Effector memory CD8-positive, alpha-beta T cell (primary cell): ENCODE results near the gene CNTF.
"Not testable (repeated sequence)": the region's sequence is repeated elsewhere in the genome, so short reads cannot be mapped to it uniquely, and the experiment has no call there.

Experiments used
- ATAC-seq: fragments of 150-1000 bp; cut with Tn5 transposase; replicated peaks from 2 replicates; pipeline ENCODE4 v1.10.0; 2021; ENCODE audit warnings: mild to moderate bottlenecking, moderate library complexity
- DNase-seq, 3 experiments: peaks; one replicate each; pipeline ENCODE4 v3.0.0; 2021
- H3K27ac Mint-ChIP-seq, 2 donors: one replicate each; pipeline ENCODE4 v1.8.0; 2022; ENCODE audit warnings: mild to moderate bottlenecking in 2 of 2, mixed read lengths in 2 of 2, moderate library complexity in 2 of 2
- H3K27me3 Mint-ChIP-seq, 2 donors: one replicate each; pipeline ENCODE4 v1.8.0; 2022; ENCODE audit warnings: mixed read lengths in 2 of 2
- H3K36me3 Mint-ChIP-seq: one replicate; pipeline ENCODE4 v1.8.0; 2022; ENCODE audit warnings: mild to moderate bottlenecking, moderate library complexity, mixed read lengths; ENCODE audit not compliant: insufficient read depth
- H3K4me1 Mint-ChIP-seq, 2 donors: one replicate each; pipeline ENCODE4 v1.8.0; 2022; ENCODE audit warnings: low read depth in 2 of 2, mixed read lengths in 2 of 2
- H3K4me3 Mint-ChIP-seq, 2 donors: one replicate each; pipeline ENCODE4 v1.8.0; 2022; ENCODE audit warnings: mild to moderate bottlenecking in 2 of 2, mixed read lengths in 2 of 2, moderate library complexity in 2 of 2
- H3K9me3 Mint-ChIP-seq, 2 donors: one replicate each; pipeline ENCODE4 v1.8.0; 2022; ENCODE audit warnings: mixed read lengths in 2 of 2
- total RNA-seq, 9 experiments: gene quantifications; one replicate each; lab custom pipeline; 2026; lab: John Stamatoyannopoulos, UW

Gene CNTF
- total RNA-seq: 1.8 to 3.7 (median 3.4) reads per million in 9 experiments

DNA sequence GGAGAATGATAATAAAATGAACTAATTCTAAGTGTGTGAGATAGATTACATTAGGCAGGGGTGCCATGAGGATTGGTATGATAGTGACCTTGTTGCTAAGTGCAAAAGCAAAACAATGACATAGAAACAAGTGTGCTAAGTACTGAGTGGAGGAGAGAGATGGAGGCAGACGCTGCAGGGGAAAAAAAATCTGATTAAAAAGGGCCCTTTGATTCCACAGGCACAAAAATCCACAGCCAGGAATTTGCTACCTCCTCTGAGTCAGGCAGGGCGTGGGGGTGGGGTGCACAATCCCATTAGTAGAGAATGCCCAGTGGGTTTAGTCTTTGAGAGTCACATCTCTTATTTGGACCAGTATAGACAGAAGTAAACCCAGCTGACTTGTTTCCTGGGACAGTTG lies at the start of gene CNTF:
Gene CNTF (plus strand): TSS at position 322 of the 400 bp plus-strand sequence. CDS start 88 bp downstream, outside the sequence.
- no peak for DNase-seq
- H3K4me1 Mint-ChIP-seq: no peaks in the 10 kb centered on the region
- H3K9me3 Mint-ChIP-seq: no peaks in the 10 kb centered on the region
- peak within 1 kb of the TSS in 1 of 2 donors; percentile 50 for H3K27ac Mint-ChIP-seq
- H3K36me3 Mint-ChIP-seq: peaks cover 52% of the 10 kb centered on the region
- no peaks in the 10 kb centered on the region for H3K27me3 Mint-ChIP-seq
- H3K4me3 Mint-ChIP-seq: no peak within 1 kb of the TSS
- no peak for ATAC-seq

DNA sequence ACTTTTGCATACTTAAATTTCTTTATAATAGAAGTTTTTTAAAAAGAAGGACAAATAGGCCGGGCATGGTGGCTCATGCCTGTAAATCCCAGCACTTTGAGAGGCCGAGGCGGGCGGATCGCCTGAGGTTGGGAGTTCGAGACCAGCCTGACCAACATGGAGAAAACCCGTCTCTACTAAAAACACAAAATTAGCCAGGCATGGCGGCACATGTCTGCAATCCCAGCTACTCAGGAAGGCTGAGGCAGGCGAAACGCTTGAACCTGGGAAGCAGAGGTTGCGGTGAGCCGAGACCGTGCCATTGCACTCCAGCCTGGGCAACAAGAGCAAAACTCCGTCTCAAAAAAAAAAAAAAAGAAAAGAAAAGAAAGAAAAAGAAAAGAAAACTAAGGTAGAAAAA lies 49.6 kb upstream of the CNTF start:
- Mint-ChIP-seq H3K4me3 (peak overlapping the region; percentile 90 to 92), H3K4me1 (peaks cover 48 to 68% of the 10 kb centered on the region in 2 donors), H3K27ac (peak overlapping the region; percentile 97 to 100), H3K36me3 (peaks cover 72% of the 10 kb centered on the region)
- not testable (repeated sequence) for ATAC-seq, H3K9me3 Mint-ChIP-seq, H3K27me3 Mint-ChIP-seq, DNase-seq

GRCh38 chr11:58573451-58574104 lies 48.9 kb upstream of the CNTF start:
- no peaks in the 10 kb centered on the region for H3K27me3 Mint-ChIP-seq
- peaks cover 45 to 61% of the 10 kb centered on the region in 2 donors for H3K4me1 Mint-ChIP-seq
- DNase-seq (peak; percentile 15 to 34 (median 21)), ATAC-seq (peak; percentile 36)
- peak overlapping the region; percentile 90 to 92 for H3K4me3 Mint-ChIP-seq
- peak overlapping the region; percentile 97 to 100 for H3K27ac Mint-ChIP-seq
- H3K9me3 Mint-ChIP-seq: no peaks in the 10 kb centered on the region
- H3K36me3 Mint-ChIP-seq: peaks cover 72% of the 10 kb centered on the region

- ATAC-seq (no peak), DNase-seq (no peak)
- Mint-ChIP-seq H3K9me3 (no peaks in the 10 kb centered on the region), H3K4me1 (peaks cover 46 to 56% of the 10 kb centered on the region in 2 donors), H3K4me3 (peak overlapping the region; percentile 90 to 92), H3K27me3 (no peaks in the 10 kb centered on the region), H3K27ac (peak overlapping the region; percentile 97 to 100), H3K36me3 (peaks cover 72% of the 10 kb centered on the region)
These were observed 47.6 kb upstream of the CNTF start for GRCh38 chr11:58574881-58575280.

DNA sequence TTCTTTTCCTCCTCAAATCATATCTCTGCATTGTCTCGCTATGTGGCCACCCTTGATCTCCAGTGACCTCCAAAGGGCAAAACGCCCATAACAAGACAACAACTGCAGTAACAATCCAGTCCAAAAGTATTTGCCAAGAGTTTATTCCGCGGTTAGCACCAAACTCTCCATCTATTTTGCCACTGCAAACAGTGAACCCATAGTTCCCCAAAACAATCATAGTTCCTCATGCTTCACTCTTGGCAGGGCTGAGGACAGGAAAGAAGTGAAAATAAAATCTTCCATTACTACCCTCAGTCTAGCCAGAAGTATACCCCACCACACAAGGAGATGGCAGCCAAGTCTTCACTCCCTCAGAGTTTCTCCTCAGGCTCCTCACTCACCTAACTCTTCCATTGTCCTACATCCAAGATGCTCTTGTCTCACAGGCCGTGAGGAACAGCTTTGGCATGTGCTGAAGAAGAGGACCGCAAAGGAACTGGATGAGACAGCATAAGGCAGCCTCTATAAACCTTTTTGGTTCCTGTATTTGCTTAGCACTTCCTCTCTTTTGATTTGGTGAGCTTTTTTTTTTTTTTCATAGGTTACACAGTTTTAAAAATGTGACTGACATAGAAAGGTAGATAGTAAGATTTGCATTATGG lies 47.0 kb upstream of the CNTF start, which contains the start of gene LPXN:
Gene LPXN (minus strand): TSS at position 480 of the 644 bp plus-strand sequence. CDS start 84 bp downstream, at position 396.
- Mint-ChIP-seq H3K4me1 (peaks cover 50 to 59% of the 10 kb centered on the region in 2 donors), H3K4me3 (peak within 1 kb of the TSS; percentile 90 to 92), H3K27me3 (no peaks in the 10 kb centered on the region), H3K27ac (peak within 1 kb of the TSS; percentile 100), H3K36me3 (peaks cover 68% of the 10 kb centered on the region), H3K9me3 (no peaks in the 10 kb centered on the region)
- DNase-seq (peak; percentile 27 to 61 (median 42)), ATAC-seq (no peak)

- no peak for ATAC-seq
- H3K27me3 Mint-ChIP-seq: no peaks in the 10 kb centered on the region
- DNase-seq: no peak
- H3K36me3 Mint-ChIP-seq: peaks cover 69% of the 10 kb centered on the region
- H3K27ac Mint-ChIP-seq: peak overlapping the region; percentile 100
- H3K9me3 Mint-ChIP-seq: no peaks in the 10 kb centered on the region
- H3K4me1 Mint-ChIP-seq: peaks cover 52 to 58% of the 10 kb centered on the region in 2 donors
- peak overlapping the region; percentile 90 to 92 for H3K4me3 Mint-ChIP-seq
These were observed 45.5 kb upstream of the CNTF start for GRCh38 chr11:58576887-58577471.

DNA sequence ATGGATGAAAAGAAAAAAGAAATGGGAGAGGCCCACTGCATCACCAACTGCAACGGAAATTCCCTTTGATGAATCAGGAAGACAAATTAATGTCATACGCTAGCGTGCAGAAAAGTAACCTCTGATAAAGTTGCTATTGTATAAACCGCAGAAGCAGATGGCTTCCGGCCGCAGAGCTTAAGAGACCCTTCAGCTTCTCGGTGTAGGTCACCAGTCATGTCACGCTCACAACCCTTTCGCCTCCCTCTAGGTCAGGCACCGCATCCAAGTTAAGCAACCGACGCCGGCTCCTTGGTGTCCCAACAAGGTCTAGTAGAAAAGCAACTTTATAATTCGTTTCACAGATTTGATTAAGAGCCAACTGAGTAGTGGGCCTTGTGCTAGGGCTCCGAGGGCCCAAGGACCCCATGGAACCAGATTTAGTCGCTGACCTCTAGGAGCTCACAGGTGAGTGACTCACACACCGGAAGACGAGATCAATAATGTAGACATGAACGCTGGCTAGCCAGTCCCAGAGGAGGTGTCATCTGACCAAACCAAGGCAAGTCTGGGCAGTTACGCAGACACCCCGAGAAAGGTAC lies 44.8 kb upstream of the CNTF start:
- peak overlapping the region; percentile 90 to 92 for H3K4me3 Mint-ChIP-seq

GRCh38 chr11:58578136-58578634 lies 44.3 kb upstream of the CNTF start:
- ATAC-seq (no peak), DNase-seq (peak; percentile 89 to 91 (median 90))
- no peaks in the 10 kb centered on the region for H3K9me3 Mint-ChIP-seq
- no peaks in the 10 kb centered on the region for H3K27me3 Mint-ChIP-seq
- peak overlapping the region; percentile 100 for H3K27ac Mint-ChIP-seq
- peaks cover 63% of the 10 kb centered on the region for H3K36me3 Mint-ChIP-seq
- H3K4me1 Mint-ChIP-seq: peaks cover 50 to 63% of the 10 kb centered on the region in 2 donors
- H3K4me3 Mint-ChIP-seq: peak overlapping the region; percentile 90 to 92

More for the DNA sequence above, 44.8 kb upstream of the CNTF start:
- DNase-seq (peak; percentile 73 to 79 (median 75)), ATAC-seq (peak; percentile 47)
- H3K9me3 Mint-ChIP-seq: no peaks in the 10 kb centered on the region
- peaks cover 50 to 59% of the 10 kb centered on the region in 2 donors for H3K4me1 Mint-ChIP-seq
- H3K36me3 Mint-ChIP-seq: peaks cover 68% of the 10 kb centered on the region
- H3K27me3 Mint-ChIP-seq: no peaks in the 10 kb centered on the region
- H3K27ac Mint-ChIP-seq: peak overlapping the region; percentile 100

GRCh38 chr11:58578635-58579191 lies 43.8 kb upstream of the CNTF start, which contains the start of gene ZFP91:
ZFP91 (plus strand) TSS chr11:58579063; CDS start chr11:58579282, 219 bp downstream.
- peaks cover 45 to 62% of the 10 kb centered on the region in 2 donors for H3K4me1 Mint-ChIP-seq
- H3K36me3 Mint-ChIP-seq: peaks cover 57% of the 10 kb centered on the region
- H3K27ac Mint-ChIP-seq: peak within 1 kb of the TSS; percentile 100
- no peaks in the 10 kb centered on the region for H3K27me3 Mint-ChIP-seq
- H3K4me3 Mint-ChIP-seq: peak within 1 kb of the TSS; percentile 90 to 92
- no peaks in the 10 kb centered on the region for H3K9me3 Mint-ChIP-seq
- ATAC-seq (peak; percentile 53), DNase-seq (peak; percentile 88 to 91 (median 88))

DNA sequence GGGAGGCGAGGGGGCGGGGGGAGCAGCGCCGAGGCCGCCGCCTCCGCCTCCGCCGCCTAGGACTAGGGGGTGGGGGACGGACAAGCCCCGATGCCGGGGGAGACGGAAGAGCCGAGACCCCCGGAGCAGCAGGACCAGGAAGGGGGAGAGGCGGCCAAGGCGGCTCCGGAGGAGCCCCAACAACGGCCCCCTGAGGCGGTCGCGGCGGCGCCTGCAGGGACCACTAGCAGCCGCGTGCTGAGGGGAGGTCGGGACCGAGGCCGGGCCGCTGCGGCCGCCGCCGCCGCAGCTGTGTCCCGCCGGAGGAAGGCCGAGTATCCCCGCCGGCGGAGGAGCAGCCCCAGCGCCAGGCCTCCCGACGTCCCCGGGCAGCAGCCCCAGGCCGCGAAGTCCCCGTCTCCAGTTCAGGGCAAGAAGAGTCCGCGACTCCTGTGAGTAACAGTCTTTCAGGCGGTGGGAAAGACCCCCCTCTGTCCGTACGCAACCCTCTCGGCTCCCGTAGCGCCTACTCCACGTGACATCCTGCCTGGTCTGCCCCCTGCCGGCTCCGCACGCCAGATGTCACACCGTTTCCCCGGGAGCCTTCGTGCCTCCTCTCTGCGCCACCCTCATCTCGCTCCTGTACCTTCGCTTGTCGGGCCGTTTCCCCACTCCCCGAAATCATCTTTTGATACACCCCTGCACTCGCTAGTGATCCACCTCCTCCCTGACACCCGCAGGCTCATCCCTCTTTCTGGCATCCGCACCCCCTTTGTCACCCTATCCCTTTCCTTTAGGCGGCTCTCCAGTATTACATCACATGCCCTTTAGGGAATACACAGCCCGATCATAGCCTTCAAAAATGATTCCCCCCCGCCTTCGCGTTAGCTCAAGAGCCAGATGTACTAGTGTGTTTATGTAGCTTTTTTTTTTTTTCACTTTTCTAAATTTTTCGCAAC lies 43.0 kb upstream of the CNTF start:
- Mint-ChIP-seq H3K9me3 (no peaks in the 10 kb centered on the region), H3K36me3 (peaks cover 53% of the 10 kb centered on the region), H3K4me3 (peak overlapping the region; percentile 90 to 92), H3K27ac (peak overlapping the region; percentile 100), H3K4me1 (peaks cover 45 to 58% of the 10 kb centered on the region in 2 donors), H3K27me3 (no peaks in the 10 kb centered on the region)
- ATAC-seq (peak; percentile 46), DNase-seq (peak; percentile 89 to 92 (median 90))

- Mint-ChIP-seq H3K9me3 (no peaks in the 10 kb centered on the region), H3K4me3 (peak overlapping the region; percentile 90 to 92), H3K36me3 (peaks cover 48% of the 10 kb centered on the region), H3K27ac (peak overlapping the region; percentile 100), H3K27me3 (no peaks in the 10 kb centered on the region), H3K4me1 (peaks cover 39 to 50% of the 10 kb centered on the region in 2 donors)
- no peak for ATAC-seq
- no peak for DNase-seq
These were observed 42.2 kb upstream of the CNTF start for GRCh38 chr11:58580311-58580710.

- Mint-ChIP-seq H3K4me1 (peaks cover 29 to 50% of the 10 kb centered on the region in 2 donors), H3K27me3 (no peaks in the 10 kb centered on the region), H3K4me3 (peak overlapping the region in 1 of 2 donors; percentile 92), H3K9me3 (no peaks in the 10 kb centered on the region), H3K36me3 (peaks cover 38% of the 10 kb centered on the region), H3K27ac (no peak overlapping the region)
- ATAC-seq (no peak), DNase-seq (no peak)
These were observed 40.0 kb upstream of the CNTF start for GRCh38 chr11:58582437-58582836.
